Stimulated activated naive CD4-positive, alpha-beta T cell (primary cell): ENCODE results near the gene MACF1.

Experiments used
- DNase-seq, 6 experiments: peaks; one replicate each; lab custom pipeline; 2025; lab: John Stamatoyannopoulos, UW

MACF1 gene

DNA sequence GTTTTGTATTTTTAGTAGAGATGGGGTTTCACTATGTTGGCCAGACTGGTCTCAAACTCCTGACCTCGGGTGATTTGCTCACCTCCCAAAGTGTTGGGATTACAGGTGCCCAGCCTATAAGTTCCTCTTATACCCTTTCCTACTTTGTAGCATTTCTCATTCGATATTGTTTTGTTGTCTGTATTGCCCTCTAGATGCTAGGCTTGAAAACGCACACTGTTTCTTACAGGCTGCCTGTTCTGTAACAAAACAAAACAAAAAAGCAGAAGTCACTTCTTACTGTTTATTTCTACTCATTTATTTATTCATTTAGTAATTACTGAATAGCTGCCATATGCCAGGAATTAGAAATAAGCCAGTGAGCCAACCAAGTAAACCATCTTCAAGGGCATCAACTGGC, 150.1 kb downstream of the MACF1 start:
- DNase-seq: no peak

GRCh38 chr1:39358491-39358890, 154.0 kb downstream of the MACF1 start:
- DNase-seq: no peak

DNA sequence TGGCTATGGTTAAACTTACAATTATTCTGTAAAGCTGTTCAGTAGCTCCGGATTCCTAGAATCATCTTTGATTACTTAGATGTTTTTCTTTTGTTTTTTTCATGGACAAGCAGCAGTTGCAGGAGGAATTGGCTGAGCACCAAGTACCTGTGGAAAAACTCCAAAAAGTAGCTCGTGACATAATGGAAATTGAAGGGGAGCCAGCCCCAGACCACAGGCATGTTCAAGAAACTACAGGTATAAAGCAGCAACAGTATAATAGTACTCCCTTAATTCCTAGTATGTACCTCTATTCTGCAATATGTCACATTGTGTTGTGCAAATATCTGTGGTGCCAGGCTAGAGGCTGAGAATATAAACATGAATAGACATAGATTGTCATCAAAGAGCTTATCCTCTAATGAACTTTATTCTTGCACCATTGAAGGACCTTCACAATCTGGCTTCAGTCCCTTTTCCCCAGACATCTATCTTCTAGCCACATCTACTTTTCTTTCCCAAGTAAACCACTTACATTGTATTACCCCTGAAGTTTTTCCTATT, 154.6 kb downstream of the MACF1 start:
- DNase-seq: no peak

DNA sequence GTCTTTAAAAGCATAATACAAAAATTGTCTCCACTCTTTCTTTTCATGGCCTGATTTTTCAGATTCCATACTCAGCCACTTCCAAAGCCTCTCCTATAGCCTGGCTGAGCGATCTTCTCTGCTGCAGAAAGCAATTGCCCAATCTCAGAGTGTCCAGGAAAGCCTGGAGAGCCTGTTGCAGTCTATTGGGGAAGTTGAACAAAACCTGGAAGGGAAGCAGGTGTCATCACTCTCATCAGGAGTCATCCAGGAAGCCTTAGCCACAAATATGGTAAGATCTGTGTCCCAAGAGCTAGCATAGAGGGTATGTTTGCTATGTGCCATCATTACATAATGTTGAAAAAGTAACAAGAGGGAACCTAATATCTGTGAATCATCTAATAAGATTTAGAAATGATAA, 156.2 kb downstream of the MACF1 start:
- no peak for DNase-seq

- DNase-seq: no peak
Observed at GRCh38 chr1:39361446-39361845, 157.0 kb downstream of the MACF1 start.

DNA sequence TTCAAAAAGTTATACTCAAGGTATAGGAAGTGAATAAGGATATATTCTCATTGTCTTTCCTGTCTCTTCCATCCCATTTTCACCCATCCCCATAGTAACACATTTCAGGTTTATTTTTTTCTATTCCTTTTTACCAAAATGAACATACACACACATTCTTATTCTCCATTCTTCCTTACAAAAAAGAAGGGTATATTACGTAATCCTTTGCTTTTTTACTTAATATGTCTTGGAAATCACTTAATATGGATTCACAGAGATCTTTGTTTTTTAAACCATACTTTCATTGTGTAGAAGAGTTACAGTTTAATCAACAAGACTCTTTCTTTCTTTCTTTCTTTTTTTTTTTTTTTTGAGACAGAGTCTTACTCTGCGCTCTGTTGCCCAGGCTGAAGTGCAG, 158.8 kb downstream of the MACF1 start:
- DNase-seq: no peak

GRCh38 chr1:39368045-39368444, 163.6 kb downstream of the MACF1 start:
- DNase-seq: no peak

DNA sequence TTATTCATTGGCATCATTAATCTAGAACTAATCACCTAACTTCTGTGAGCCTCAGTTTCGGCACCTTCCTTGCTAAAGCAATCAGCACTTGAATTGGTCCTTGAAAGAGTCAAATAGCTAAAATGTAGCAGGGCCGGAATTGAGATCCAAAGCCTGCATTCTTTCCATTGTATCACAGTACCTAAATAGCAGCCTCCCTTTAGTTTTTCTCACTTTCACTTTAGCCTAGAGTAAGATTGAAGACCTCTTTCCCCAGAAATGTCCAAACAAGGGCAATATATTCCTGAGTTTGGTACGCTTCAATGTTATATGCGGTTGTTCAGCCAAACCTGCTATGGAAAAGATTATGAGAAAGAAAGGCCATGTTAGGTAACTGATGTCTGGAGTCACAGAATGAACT, 165.1 kb downstream of the MACF1 start:
- no peak for DNase-seq

DNA sequence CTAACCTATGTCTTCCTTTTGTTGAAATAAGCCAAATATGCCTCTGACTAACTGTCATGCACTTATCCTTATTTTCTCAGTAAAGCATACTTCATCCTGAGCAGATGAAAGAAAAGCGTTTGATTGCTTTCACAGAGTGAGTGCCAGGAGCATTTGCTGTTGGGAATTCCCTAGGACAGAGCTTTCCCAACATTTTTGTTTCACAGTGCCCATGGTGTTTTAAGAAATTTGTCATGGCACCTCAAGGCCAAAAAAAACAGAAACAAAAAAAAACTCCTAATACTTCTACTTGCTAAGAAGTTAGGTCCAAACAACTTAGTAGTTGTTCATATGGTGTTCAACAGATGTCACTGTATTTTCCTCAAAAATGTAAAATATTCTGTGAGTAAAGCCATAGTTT, 166.1 kb downstream of the MACF1 start:
- DNase-seq: no peak

GRCh38 chr1:39372105-39372504, 167.6 kb downstream of the MACF1 start:
- DNase-seq: no peak

GRCh38 chr1:39376656-39377055, 172.2 kb downstream of the MACF1 start:
- DNase-seq: no peak

DNA sequence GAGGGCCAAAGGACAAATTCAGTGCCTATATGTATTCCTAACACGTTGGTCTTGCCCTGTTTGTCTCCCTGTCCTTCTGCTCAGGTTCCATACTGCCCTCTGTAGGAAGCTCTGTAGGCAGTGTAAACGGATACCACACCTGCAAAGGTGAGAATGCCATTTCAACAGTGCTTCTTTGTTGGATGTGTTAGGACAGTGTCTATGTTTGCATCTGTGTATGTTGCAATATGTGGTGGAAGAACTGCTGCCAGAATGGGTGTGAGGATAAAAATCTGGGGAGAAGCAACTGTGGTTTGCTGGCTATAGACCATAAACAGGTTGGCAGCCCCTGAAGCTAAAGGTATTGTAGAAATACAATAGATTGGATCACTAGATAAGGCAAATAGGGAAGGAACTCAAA, 173.9 kb downstream of the MACF1 start:
- peak in 1 of 6 experiments; percentile 3 for DNase-seq

DNA sequence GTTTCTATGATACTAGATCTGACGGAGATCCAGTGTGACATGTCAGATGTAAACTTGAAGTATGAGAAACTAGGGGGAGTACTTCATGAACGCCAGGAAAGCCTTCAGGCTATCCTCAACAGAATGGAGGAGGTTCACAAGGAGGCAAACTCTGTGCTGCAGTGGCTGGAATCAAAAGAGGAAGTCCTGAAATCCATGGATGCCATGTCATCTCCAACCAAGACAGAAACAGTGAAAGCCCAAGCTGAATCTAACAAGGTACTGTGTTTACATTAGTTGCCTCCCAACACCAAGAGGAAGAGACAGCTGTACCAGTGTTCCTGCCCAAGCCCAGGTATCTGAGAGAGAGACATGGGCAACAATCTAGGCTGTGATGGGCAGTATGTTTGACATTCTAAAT, 174.7 kb downstream of the MACF1 start:
- DNase-seq: no peak

GRCh38 chr1:39380036-39380435, 175.5 kb downstream of the MACF1 start:
- no peak for DNase-seq

- no peak for DNase-seq
Observed at GRCh38 chr1:39381839-39382238, 177.3 kb downstream of the MACF1 start.

DNA sequence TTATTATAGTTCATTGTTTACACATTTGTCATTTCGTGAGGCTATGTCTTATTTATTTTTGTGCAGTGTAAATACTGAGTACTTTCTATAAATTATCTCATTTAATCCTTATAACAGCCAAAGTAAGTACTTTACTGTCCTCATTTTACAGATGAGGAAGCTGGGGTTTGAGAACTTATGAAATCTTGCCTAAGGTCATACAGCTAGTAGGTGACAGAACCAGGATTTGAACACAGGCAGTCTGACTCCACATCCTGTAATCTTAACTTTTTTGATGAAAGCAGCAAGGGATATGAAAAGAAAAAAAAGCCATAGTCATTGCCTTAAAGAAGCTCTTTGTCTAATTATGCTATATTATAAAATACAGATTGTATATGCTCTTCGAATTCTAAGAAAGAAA, 179.8 kb downstream of the MACF1 start:
- DNase-seq: no peak

DNA sequence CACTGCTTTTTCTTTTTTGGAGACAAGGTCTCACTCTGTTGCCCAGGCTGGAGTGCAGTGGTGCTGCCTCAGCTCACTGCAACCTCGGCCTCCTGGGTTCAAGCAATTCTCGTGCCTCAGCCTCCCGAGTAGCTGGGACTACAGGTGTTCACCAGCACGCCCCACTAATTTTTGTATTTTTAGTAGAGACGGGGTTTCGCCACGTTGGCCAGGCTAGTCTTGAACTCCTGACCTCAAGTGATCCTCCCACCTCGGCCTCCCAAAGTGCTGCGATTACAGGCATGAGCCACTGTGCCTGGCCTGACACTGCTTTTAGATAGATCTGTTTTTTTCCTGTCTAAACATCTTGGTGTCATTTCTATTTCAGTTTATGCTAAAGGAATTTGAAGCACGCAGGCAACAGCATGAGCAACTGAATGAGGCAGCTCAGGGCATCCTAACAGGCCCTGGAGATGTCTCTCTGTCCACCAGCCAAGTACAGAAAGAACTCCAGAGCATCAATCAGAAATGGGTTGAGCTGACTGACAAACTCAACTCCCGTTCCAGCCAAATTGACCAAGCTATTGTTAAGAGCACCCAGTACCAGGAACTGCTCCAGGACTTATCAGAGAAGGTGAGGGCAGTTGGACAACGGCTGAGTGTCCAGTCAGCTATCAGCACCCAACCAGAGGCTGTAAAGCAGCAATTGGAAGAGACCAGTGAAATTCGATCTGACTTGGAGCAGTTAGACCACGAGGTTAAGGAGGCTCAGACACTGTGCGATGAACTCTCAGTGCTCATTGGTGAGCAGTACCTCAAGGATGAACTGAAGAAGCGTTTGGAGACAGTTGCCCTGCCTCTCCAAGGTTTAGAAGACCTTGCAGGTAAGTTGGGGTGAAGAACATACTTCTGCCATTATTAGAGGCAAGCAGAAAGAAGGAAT, 180.8 kb downstream of the MACF1 start:
- no peak for DNase-seq

- DNase-seq: no peak
Observed at GRCh38 chr1:39386997-39387396, 182.5 kb downstream of the MACF1 start.

GRCh38 chr1:39387452-39387851, 183.0 kb downstream of the MACF1 start:
- no peak for DNase-seq

- DNase-seq: no peak
Observed at GRCh38 chr1:39391691-39392679, 187.5 kb downstream of the MACF1 start.

- DNase-seq: no peak
Observed at GRCh38 chr1:39392851-39393573, 188.5 kb downstream of the MACF1 start.

GRCh38 chr1:39393645-39394044, 189.2 kb downstream of the MACF1 start:
- no peak for DNase-seq
